Measurements from ENCODE around the gene OR5J2. TPM values are rescaled to one million over a fixed set of nuclear protein-coding genes. Genes with fewer than 3 reads are reported as not detected.
"Not testable (repeated sequence)": the region's sequence is repeated elsewhere in the genome, so short reads cannot be mapped to it uniquely, and the experiment has no call there.

Gene OR5J2
- not detected for total RNA-seq

GRCh38 chr11:56176318-56176717 is at the start of gene OR5J2:
TSS of gene OR5J2 (plus strand) at chr11:56176618. CDS start at chr11:56176618, 0 bp downstream.
- no peak within 1 kb of the TSS for H3K27ac ChIP-seq
- H3K36me3 ChIP-seq, result no peaks in the 10 kb centered on the region
- ATAC-seq (ENCODE audit: low FRiP score in 2 of 2) (no peak), DNase-seq (no peak)
- H3K9me3 ChIP-seq, result peaks cover 0 to 5% (median 4%) of the 10 kb centered on the region in 4 donors
- no peak within 1 kb of the TSS for H3K4me3 ChIP-seq
- H3K4me1 ChIP-seq, result no peaks in the 10 kb centered on the region
- TF ChIP-seq POLR2AphosphoS5 (IDR thresholded peaks at IDR 0.05) (no peak), CTCF (IDR thresholded peaks at IDR 0.05) (no peak), POLR2A (IDR thresholded peaks at IDR 0.05) (no peak), EP300 (IDR thresholded peaks at IDR 0.05) (no peak)
- 63 to 67% methylated on average over 1 of the region's 1 CpG for WGBS, 2 donors
- no peaks in the 10 kb centered on the region for H3K27me3 ChIP-seq

- H3K4me3 ChIP-seq, result no peak within 1 kb of the TSS
- H3K9me3 ChIP-seq, result no peaks in the 10 kb centered on the region
- no peaks in the 10 kb centered on the region for H3K36me3 ChIP-seq
- H3K27me3 ChIP-seq, result no peaks in the 10 kb centered on the region
- no peaks in the 10 kb centered on the region for H3K4me1 ChIP-seq
- no peak within 1 kb of the TSS for H3K27ac ChIP-seq
- DNase-seq (no peak), ATAC-seq (ENCODE audit: low FRiP score in 2 of 2) (no peak)
- no peak for TF ChIP-seq EP300 (IDR thresholded peaks at IDR 0.05)
- no peak for TF ChIP-seq POLR2AphosphoS5 (IDR thresholded peaks at IDR 0.05)
- no peak for TF ChIP-seq CTCF (IDR thresholded peaks at IDR 0.05)
Measured at GRCh38 chr11:56140151-56140661, 36.2 kb upstream of the OR5J2 start, which contains the start of gene OR8J3. TSS of gene OR8J3 (minus strand) at chr11:56140201. CDS start at chr11:56137718, 2,483 bp downstream.

GRCh38 chr11:56143681-56144080 is 32.7 kb upstream of the OR5J2 start:
- H3K27me3 ChIP-seq; H3K27ac ChIP-seq; H3K4me1 ChIP-seq; H3K9me3 ChIP-seq; H3K4me3 ChIP-seq; ATAC-seq (ENCODE audit: low FRiP score in 2 of 2); H3K36me3 ChIP-seq: not testable (repeated sequence)
- DNase-seq, result peak in 1 of 2 donors; percentile 49
- WGBS, 2 donors, result 84 to 93% methylated on average over 6 to 11 of the region's 30 CpGs

- WGBS, 2 donors, result 57 to 61% methylated on average over 1 of the region's 1 CpG
- Histone ChIP-seq H3K27me3 (no peaks in the 10 kb centered on the region), H3K4me3 (no peak overlapping the region), H3K27ac (no peak overlapping the region), H3K9me3 (peaks cover 0 to 24% (median 5%) of the 10 kb centered on the region in 4 donors), H3K4me1 (no peaks in the 10 kb centered on the region), H3K36me3 (no peaks in the 10 kb centered on the region)
- DNase-seq (no peak), ATAC-seq (ENCODE audit: low FRiP score in 2 of 2) (no peak)
- TF ChIP-seq POLR2A (IDR thresholded peaks at IDR 0.05), result no peak
- TF ChIP-seq EP300 (IDR thresholded peaks at IDR 0.05), result no peak
- no peak for TF ChIP-seq POLR2AphosphoS5 (IDR thresholded peaks at IDR 0.05)
Measured at GRCh38 chr11:56151376-56151775, 25.0 kb upstream of the OR5J2 start.

GRCh38 chr11:56152333-56152732 is 24.1 kb upstream of the OR5J2 start:
- no peak overlapping the region for H3K4me3 ChIP-seq
- no peak overlapping the region for H3K27ac ChIP-seq
- no peaks in the 10 kb centered on the region for H3K27me3 ChIP-seq
- no peaks in the 10 kb centered on the region for H3K36me3 ChIP-seq
- peaks cover 0 to 24% (median 5%) of the 10 kb centered on the region in 4 donors for H3K9me3 ChIP-seq
- TF ChIP-seq CTCF (IDR thresholded peaks at IDR 0.05), result no peak
- no peak for TF ChIP-seq POLR2A (IDR thresholded peaks at IDR 0.05)
- no peak for TF ChIP-seq EP300 (IDR thresholded peaks at IDR 0.05)
- no peak for TF ChIP-seq POLR2AphosphoS5 (IDR thresholded peaks at IDR 0.05)
- ATAC-seq (ENCODE audit: low FRiP score in 2 of 2), result peak in 1 of 2 donors; percentile 49
- DNase-seq, result no peak
- WGBS, 2 donors, result 87 to 97% methylated on average over 13 to 15 of the region's 15 CpGs
- no peaks in the 10 kb centered on the region for H3K4me1 ChIP-seq

GRCh38 chr11:56160217-56160616 is 16.2 kb upstream of the OR5J2 start, which contains the start of gene OR8K5:
TSS of gene OR8K5 (minus strand) at chr11:56160317. CDS start at chr11:56160317, 0 bp downstream.
- no peaks in the 10 kb centered on the region for H3K27me3 ChIP-seq
- H3K36me3 ChIP-seq, result no peaks in the 10 kb centered on the region
- no peak for ATAC-seq (ENCODE audit: low FRiP score in 2 of 2)
- DNase-seq, result no peak
- no peak within 1 kb of the TSS for H3K4me3 ChIP-seq
- WGBS, 2 donors, result 71 to 77% methylated on average over 3 of the region's 3 CpGs
- H3K27ac ChIP-seq, result no peak within 1 kb of the TSS
- H3K4me1 ChIP-seq, result no peaks in the 10 kb centered on the region
- H3K9me3 ChIP-seq, result peaks cover 0 to 9% (median 1%) of the 10 kb centered on the region in 4 donors
- no peak for TF ChIP-seq POLR2A (IDR thresholded peaks at IDR 0.05)
- no peak for TF ChIP-seq POLR2AphosphoS5 (IDR thresholded peaks at IDR 0.05)
- TF ChIP-seq CTCF (IDR thresholded peaks at IDR 0.05), result no peak
- TF ChIP-seq EP300 (IDR thresholded peaks at IDR 0.05), result no peak

Measured in upper lobe of left lung (tissue), 6 donors.